HG03175 (cell line): ENCODE measurements around the gene EYA3.
A peak's percentile ranks its signal among the peaks of the same experiment; 100 is the strongest.

ENCODE experiments used
- ATAC-seq: cut with Tn5 transposase; IDR thresholded peaks from one replicate; pipeline ENCODE4 v1.9.1; 2021; ENCODE audit warnings: mild to moderate bottlenecking, moderate library complexity; ENCODE audit not compliant: unreplicated experiment

EYA3 gene

DNA sequence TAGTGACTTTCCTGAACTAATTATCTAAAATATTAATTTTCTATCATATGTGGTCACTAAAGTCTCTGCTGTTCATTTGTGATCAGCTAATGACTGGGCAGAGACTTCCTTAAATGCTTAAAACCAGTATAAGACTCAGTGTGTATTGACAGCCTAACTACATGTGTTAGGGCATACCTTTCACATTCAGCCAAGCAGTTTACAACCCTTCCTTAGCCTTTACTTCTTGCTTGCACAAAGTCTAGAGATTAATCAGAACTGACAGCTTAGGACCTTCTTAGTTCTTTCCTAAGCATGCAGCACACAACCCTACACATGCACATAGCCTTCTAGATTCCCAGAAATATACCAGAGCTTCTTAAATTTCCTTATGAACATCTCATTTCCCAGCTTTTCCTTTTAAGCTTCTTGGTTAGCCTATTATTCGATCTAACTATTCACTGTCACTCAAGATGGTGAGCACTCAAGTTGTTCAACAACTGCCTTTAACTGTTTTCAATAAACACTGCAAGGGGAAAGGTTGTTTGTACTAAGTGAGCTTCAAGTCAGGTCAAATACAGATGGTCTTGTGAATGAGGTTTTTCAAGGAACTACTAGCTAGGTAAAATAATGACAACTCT is 13.4 kb downstream of the EYA3 start:
- ATAC-seq, result no peak

GRCh38 chr1:28073867-28074266 is 14.5 kb downstream of the EYA3 start:
- ATAC-seq, result no peak

DNA sequence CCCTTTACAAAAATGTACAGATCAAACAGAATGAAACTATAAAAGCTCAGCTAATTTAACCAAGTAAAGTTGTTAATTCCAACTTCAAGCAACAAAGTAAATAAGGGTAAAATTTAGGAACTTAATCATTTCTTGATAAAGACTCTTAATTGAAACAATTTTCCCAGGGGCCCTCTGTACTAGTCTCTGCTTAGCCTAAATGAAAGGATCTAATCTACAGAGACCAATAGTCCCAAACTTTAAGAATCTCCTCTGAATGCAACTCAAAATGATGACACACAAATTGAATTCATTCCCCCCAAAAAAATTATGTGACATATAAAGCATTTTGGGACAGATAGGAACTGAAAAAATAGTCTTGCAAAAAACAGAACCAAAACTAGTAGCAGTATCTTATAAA is 16.6 kb downstream of the EYA3 start:
- ATAC-seq, result no peak

GRCh38 chr1:28070725-28071593 is 17.5 kb downstream of the EYA3 start:
- ATAC-seq, result no peak

GRCh38 chr1:28067523-28068090 is 20.8 kb downstream of the EYA3 start:
- no peak for ATAC-seq

DNA sequence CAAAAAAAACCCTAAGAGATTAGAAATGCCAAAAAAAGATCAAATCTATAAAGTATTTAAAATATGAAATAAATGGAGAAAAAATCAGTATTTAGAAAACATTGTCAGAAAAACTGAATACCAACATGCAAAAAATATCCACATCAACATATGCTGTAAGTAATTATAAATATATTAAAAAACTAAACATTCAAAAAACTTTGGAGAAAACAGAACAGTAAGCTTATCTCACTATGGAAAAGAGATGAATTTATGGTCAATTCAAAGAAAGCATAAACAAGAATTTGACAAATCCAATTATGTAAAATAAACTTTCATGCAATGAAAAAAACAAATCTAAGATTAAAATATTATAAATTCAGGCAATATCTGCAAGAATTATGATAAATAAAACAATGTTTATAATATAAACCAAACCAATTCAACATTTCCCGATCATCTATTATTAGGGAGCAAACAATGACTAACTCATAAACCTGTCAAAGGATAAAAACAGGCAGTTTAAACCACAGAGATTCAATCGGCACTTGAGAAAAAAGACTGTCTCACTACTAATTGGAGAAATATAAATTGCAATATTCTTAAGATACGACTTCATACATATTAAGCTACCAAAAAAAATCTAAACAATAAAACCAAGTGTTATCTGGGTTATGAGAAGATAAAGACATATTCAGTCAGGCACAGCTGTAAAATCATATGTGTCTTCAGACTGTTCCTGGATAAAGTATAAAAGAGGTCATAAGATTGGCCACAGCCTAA is 21.8 kb downstream of the EYA3 start:
- no peak for ATAC-seq

DNA sequence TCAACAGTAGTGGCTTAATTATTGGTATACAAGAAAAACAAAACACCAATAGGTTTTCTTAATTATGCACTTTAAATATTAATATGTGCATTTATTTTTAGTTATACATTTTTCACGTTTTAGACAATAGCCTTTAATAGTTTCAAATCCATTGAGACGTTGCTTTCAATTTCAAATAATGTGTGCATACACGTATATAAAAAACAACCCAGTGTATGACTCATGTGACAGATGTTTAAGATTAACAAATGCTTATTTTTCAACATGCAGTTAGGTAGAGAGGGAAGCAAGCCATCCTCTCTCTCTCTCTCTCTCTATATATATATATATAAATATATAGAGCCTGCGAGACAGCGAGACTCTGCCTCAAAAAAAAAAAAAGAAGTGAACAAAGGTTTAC is 24.3 kb downstream of the EYA3 start:
- ATAC-seq, result no peak

DNA sequence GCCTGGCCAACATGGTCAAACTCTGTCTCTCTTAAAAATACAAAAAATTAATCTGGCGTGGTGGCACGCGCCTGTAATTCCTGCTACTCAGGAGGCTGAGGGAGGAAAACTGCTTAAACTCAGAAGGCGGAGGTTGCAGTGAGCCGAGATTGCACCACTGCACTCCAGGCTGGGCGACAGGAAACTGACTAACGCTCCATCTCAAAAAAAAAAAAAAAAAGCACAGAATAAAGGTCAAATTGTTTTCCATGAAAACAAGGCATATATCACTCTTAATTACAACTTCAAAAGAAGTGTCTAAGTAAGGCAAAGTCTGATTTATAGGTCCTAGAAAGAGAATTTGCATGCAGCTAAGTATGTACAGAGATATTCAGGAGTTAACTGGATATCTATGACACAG is 25.6 kb downstream of the EYA3 start:
- ATAC-seq, result no peak

DNA sequence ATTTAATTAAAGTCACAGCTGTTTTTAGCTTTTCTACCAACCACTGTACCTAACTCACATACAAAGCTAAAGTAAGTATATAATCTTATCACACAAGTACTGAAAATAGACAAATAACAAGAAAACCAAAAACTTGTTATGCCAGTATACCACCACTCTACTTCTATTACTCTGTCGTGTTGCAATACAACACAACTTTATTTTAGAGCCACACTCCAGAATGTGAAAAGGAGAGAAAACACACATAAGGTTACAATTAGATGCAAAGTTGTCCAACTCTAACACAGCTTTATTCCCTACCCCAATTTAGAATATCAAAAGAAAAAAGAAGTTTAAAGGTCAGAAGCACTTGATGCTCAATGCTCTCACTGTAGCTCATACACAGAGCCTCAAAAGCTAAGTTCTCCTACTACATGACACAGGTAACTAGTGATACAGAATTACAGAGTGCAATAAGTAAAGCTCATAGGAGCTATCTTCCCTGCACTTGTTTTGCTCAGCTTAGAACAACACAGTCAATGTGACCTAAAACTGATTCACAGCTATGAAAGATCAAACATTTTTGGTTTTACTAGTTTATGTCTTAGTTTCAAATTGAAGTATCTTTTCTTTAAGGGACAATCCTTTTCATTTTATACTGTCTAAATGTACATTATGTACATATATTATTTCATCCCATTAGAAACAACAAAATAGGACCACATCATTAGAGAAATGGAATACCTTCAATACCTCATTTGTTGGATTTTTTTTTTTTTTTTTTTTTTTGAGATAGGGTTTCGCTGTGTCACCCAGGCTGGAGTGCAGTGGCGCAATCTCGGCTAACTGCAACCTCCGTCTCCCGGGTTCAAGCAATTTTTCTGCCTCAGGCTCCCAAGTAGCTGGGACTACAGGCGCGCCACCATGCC is 29.2 kb downstream of the EYA3 start:
- no peak for ATAC-seq

DNA sequence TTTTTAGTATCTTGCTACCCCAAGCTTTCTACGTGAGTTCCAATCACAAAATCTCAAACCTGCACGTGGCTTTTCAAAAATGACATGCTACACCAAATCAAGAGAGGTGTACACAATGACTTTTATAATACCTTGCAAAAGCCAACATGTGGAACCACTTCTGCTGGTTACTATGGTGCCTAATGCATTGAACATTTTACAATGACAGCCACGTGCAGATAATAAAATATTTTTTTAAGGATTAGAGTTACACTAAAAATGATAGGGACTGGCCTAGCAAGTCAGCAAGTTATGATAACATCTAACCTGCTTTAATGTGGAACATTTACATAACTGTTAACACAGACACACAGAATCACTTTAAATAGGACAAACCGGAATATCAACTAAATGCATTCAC is 30.2 kb downstream of the EYA3 start:
- no peak for ATAC-seq

GRCh38 chr1:28056129-28056925 is 32.1 kb downstream of the EYA3 start:
- peak; percentile 67 for ATAC-seq

GRCh38 chr1:28050776-28051175 is 37.6 kb downstream of the EYA3 start:
- ATAC-seq, result no peak

- no peak for ATAC-seq
These were observed 41.7 kb downstream of the EYA3 start for GRCh38 chr1:28046716-28047115.

DNA sequence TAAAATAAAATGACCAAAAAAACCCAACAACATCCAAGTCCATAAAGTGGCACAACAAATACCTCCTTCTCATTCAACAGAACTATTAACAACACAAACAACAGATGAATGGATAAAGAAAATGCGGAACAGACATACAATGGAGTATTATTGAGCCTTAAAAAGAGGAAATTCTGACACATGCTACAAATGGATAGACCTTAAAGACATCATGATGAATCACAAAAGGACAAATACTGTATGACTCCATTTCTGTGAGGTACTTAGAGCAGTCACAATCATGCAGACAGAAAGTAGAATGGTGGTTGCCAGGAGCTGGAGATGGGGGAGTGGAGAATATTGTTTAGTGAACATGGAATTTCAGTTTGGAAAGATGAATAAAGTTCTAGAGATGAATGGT is 42.6 kb downstream of the EYA3 start:
- ATAC-seq, result no peak

DNA sequence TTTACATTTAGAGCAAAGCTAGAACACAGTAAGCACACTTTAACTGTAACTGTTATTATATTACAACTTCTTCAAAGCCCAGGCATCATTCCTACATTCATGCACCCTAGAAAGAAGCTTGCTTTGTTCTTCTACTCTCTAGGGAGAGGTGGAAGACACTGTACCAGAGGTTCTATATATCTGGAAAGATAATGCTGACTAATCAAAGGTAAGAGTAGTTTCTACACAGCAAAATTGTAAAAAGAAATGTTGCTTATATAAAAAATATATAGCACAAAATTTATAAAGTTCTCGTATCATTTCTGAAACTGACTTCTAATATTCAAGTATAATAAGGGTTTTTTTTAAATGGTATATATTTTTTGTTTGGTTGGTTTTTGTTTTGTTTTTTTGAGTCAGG is 44.0 kb downstream of the EYA3 start:
- ATAC-seq, result no peak

- ATAC-seq, result no peak
These were observed 49.1 kb downstream of the EYA3 start for GRCh38 chr1:28039341-28039740.

GRCh38 chr1:28037946-28038345 is 50.5 kb downstream of the EYA3 start:
- no peak for ATAC-seq

GRCh38 chr1:28037206-28037605 is 51.2 kb downstream of the EYA3 start:
- ATAC-seq, result no peak

- ATAC-seq, result no peak
These were observed 52.0 kb downstream of the EYA3 start for GRCh38 chr1:28036431-28036830.

- no peak for ATAC-seq
These were observed 53.0 kb downstream of the EYA3 start for GRCh38 chr1:28035420-28035819.
